Ascending aorta (tissue), 2 donors: ENCODE results near the gene ARV1. TPM values are rescaled to one million over a fixed set of nuclear protein-coding genes. Genes with fewer than 3 reads are reported as not detected.

Source experiments
- DNase-seq, 2 donors: peaks; one replicate each; pipeline ENCODE4 v3.0.0-alpha.2; 2019; ENCODE audit warnings: low spot score in 2 of 2
- H3K27ac ChIP-seq, 2 donors: fragments of 200-600 bp; sonication (generic); one replicate each; pipeline ENCODE4 v1.5.1; 2016 to 2017; ENCODE audit warnings: mild to moderate bottlenecking in 1 of 2
- H3K27me3 ChIP-seq: fragments of 200-600 bp; sonication (generic); one replicate; pipeline ENCODE4 v1.5.1; 2017
- H3K36me3 ChIP-seq, 2 donors: fragments of 200-600 bp; sonication (generic); one replicate each; pipeline ENCODE4 v1.5.1; 2016
- H3K4me1 ChIP-seq, 2 donors: fragments of 200-600 bp; sonication (generic); one replicate each; pipeline ENCODE4 v1.5.1; 2016 to 2017; ENCODE audit warnings: mild to moderate bottlenecking in 1 of 2
- H3K4me3 ChIP-seq, 2 donors: fragments of 200-600 bp; sonication (generic); one replicate each; pipeline ENCODE4 v1.5.1; 2016 to 2017; ENCODE audit warnings: mild to moderate bottlenecking in 1 of 2
- H3K9me3 ChIP-seq, 2 donors: fragments of 200-600 bp; sonication (generic); one replicate each; pipeline ENCODE4 v1.5.1; 2016
- intact Hi-C: fragments of 100-400 bp; cut with DNase I; formaldehyde crosslinking; loops from one replicate; pipeline ENCODE4 v1.15.1; 2023
- total RNA-seq: library from RNA; depleted of rRNA; stranded (reverse); fragments of >200 nt; gene quantifications from one replicate; pipeline ENCODE4 v1.1.0, GENCODE V29; 2016
- TF ChIP-seq, protein P1 (sequence below), 3 experiments: fragments of 200-600 bp in 2 of 3; fragments of 450-650 bp in 1 of 3; sonication (generic) in 2 of 3; IDR thresholded peaks; one replicate each; pipeline ENCODE4 v1.5.1; 2016 to 2019; ENCODE audit warnings: antibody characterized with exemption in 3 of 3, mild to moderate bottlenecking in 1 of 3, moderate library complexity in 1 of 3

ARV1 gene
- total RNA-seq, 1 donor from 2014 or later: 9.7 TPM

DNA sequence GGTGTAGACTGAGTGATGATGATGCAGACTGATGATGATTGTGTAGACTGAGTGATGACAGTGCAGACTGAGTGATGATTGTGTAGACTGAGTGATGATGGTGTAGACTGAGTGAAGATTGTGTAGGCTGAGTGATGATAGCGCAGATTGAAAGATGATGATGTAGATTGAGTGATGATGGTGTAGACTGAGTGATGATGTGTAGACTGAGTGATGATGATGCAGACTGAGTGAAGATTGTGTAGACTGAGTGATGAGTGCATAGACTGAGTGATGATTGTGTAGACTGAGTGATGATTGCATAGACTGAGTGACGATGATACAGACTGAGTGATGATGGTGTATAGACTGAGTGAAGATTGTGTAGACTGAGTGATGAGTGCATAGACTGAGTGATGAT, 32.5 kb downstream of the ARV1 start:
- no peak for DNase-seq
- Histone ChIP-seq H3K36me3 (no peaks in the 10 kb centered on the region), H3K9me3 (peaks cover 0 to 5% of the 10 kb centered on the region in 2 donors), H3K4me3 (no peak overlapping the region), H3K4me1 (no peaks in the 10 kb centered on the region), H3K27ac (no peak overlapping the region), H3K27me3 (no peaks in the 10 kb centered on the region)
- TF ChIP-seq, protein P1, sequence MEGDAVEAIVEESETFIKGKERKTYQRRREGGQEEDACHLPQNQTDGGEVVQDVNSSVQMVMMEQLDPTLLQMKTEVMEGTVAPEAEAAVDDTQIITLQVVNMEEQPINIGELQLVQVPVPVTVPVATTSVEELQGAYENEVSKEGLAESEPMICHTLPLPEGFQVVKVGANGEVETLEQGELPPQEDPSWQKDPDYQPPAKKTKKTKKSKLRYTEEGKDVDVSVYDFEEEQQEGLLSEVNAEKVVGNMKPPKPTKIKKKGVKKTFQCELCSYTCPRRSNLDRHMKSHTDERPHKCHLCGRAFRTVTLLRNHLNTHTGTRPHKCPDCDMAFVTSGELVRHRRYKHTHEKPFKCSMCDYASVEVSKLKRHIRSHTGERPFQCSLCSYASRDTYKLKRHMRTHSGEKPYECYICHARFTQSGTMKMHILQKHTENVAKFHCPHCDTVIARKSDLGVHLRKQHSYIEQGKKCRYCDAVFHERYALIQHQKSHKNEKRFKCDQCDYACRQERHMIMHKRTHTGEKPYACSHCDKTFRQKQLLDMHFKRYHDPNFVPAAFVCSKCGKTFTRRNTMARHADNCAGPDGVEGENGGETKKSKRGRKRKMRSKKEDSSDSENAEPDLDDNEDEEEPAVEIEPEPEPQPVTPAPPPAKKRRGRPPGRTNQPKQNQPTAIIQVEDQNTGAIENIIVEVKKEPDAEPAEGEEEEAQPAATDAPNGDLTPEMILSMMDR (IDR thresholded peaks at IDR 0.05): no peak
- intact Hi-C loops: no loop called here

GRCh38 chr1:231011963-231012362, 33.1 kb downstream of the ARV1 start:
- H3K27ac ChIP-seq: no peak overlapping the region
- intact Hi-C loops: no loop called here
- DNase-seq: no peak
- no peak overlapping the region for H3K4me3 ChIP-seq
- TF ChIP-seq, protein P1 (IDR thresholded peaks at IDR 0.05): no peak
- no peaks in the 10 kb centered on the region for H3K4me1 ChIP-seq
- H3K9me3 ChIP-seq: peaks cover 0 to 4% of the 10 kb centered on the region in 2 donors
- no peaks in the 10 kb centered on the region for H3K27me3 ChIP-seq
- H3K36me3 ChIP-seq: no peaks in the 10 kb centered on the region

- no peak overlapping the region for H3K27ac ChIP-seq
- TF ChIP-seq, protein P1 (IDR thresholded peaks at IDR 0.05): no peak
- intact Hi-C loops: no loop called here
- no peak for DNase-seq
- H3K4me3 ChIP-seq: no peak overlapping the region
- no peaks in the 10 kb centered on the region for H3K4me1 ChIP-seq
- no peaks in the 10 kb centered on the region for H3K27me3 ChIP-seq
- no peaks in the 10 kb centered on the region for H3K36me3 ChIP-seq
- H3K9me3 ChIP-seq: no peaks in the 10 kb centered on the region
These were observed 34.6 kb downstream of the ARV1 start for GRCh38 chr1:231013391-231014015.

DNA sequence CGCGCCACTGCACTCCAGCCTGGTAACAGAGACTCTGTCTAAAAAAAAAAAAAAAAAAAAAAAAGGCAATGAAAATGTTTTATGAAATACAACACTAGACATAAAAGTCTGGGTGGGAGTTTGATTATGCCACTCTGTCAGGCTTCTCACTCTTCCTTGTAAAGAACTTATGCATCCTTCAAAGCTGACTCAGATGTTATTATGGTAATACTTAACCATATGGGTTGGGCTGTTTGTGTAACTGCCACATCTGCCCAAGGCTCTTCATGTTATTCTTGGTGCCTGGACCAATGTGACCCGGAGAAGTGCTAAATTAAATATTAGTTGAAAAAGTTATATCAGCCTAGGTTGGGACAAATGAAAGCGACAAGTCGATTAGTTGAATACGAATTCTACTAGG, 37.3 kb downstream of the ARV1 start:
- Histone ChIP-seq H3K27ac (no peak overlapping the region), H3K9me3 (no peaks in the 10 kb centered on the region), H3K4me3 (no peak overlapping the region), H3K27me3 (no peaks in the 10 kb centered on the region), H3K36me3 (no peaks in the 10 kb centered on the region), H3K4me1 (no peaks in the 10 kb centered on the region)
- intact Hi-C loops: no loop called here
- no peak for DNase-seq
- TF ChIP-seq, protein P1 (IDR thresholded peaks at IDR 0.05): no peak

DNA sequence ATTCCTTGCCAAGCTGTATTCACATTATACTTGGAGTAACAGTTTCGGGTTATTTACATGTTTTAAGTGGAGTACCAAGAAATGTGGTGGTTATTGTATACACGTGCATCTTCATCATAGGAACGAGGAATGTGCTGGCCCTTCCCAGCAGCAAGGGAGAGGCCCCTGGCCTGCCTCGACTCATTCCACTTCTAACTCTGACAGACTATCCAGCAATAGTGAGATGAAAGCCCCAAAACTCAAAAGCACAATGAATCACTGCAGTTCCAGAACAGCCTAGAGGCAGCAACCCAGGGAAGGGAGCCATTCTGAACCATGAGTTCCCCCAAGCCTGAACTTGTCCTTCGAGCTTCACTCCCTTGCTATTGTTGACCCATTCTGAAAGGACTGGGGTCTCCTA, 38.1 kb downstream of the ARV1 start:
- TF ChIP-seq, protein P1 (IDR thresholded peaks at IDR 0.05): no peak
- intact Hi-C loops: no loop called here
- no peak overlapping the region for H3K4me3 ChIP-seq
- H3K36me3 ChIP-seq: no peaks in the 10 kb centered on the region
- no peaks in the 10 kb centered on the region for H3K9me3 ChIP-seq
- DNase-seq: no peak
- no peaks in the 10 kb centered on the region for H3K4me1 ChIP-seq
- H3K27ac ChIP-seq: no peak overlapping the region
- no peaks in the 10 kb centered on the region for H3K27me3 ChIP-seq

DNA sequence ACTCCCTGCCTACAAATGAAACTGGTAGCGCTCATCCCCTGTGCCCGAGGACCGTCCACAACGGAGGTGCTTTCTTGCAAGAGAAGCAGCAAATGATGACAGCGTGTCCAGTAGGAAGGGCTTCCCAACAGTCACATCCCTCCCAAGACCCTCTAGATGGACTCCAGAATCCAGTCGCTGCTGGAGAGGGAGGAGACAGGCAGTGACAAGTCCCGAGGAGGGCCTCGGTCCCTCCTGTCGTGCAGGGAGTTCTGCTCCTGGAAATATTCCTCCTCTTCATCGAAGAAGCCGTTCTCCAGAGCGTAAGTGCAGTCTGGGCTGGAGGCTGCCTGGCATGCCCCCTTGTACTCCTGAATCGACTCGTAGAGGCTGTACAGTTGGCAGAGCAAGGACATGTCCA, 40.8 kb downstream of the ARV1 start:
- no peaks in the 10 kb centered on the region for H3K4me1 ChIP-seq
- intact Hi-C loops: no loop called here
- H3K27me3 ChIP-seq: no peaks in the 10 kb centered on the region
- TF ChIP-seq, protein P1 (IDR thresholded peaks at IDR 0.05): no peak
- no peak for DNase-seq
- no peaks in the 10 kb centered on the region for H3K9me3 ChIP-seq
- H3K27ac ChIP-seq: no peak overlapping the region
- no peak overlapping the region for H3K4me3 ChIP-seq
- H3K36me3 ChIP-seq: no peaks in the 10 kb centered on the region
